Stimulated activated CD8-positive, alpha-beta memory T cell treated with anti-CD3 and anti-CD28 coated beads, Interleukin-12 subunit alpha, Interleukin-12 subunit beta, amount 100 ng/mL, for 24 hours (primary cell): ENCODE results near the gene APOC1.
A peak's percentile ranks its signal among the peaks of the same experiment; 100 is the strongest.
"Not testable (repeated sequence)": the region's sequence is repeated elsewhere in the genome, so short reads cannot be mapped to it uniquely, and the experiment has no call there.

Experiments used
- DNase-seq: peaks from one replicate; pipeline ENCODE4 v3.0.0-alpha.2; 2020; ENCODE audit errors: extremely low read depth

The APOC1 gene

DNA sequence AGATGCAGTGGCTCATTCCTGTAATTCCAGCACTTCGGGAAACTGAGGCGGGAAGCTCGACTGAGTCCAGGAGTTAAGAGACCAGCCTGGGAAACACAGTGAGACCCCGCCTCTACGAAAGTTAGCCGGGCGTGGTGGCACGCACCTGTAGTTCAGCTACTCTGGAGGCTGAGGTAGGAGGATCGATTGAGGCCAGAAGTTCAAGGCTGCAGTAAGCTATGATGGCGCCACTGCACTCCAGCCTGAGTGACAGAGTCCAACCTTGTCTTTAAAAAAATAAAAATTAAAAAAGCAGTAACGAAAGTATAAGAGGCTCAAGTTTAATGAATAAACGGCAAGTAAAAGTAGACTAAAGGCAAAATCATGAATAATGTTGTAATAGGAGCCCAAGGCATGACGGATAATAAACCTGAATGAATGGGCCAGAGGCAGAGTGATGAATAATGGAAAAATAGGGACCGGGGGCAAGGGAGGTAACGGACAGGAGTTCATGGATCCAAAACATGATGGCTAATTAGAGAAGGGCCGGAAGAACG lies 24.5 kb upstream of the APOC1 start:
- DNase-seq: no peak

DNA sequence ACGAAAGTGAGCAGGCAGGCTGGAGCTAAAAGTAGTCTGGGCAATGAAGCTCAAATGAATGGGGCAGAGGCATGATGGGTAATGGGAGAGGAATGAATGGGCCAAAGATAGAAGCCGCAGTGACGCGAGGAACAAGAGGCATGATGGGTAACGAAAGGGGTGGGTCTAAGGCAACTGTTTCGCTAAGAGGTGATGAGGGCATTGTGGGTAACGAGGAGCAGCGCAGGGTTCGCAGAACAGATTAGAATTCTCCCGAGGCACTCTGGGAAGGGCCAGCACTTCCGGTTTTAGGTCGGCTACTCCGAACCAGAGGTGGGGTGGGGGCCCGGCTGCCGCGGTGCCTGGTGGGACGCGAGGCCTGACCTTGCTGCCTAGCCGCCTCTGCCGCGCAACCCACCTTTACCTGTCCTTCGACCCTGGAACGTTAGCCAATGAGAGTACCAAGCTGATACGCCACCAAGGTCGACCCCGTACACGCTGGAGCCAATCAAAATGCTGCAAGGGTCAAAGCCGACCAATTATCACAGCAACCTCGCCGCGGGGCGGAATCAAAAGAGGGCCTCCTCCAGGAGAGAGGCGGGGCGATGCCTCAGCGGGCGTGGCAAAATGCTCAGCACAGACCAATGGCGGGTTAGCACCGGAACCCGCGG lies 23.9 kb upstream of the APOC1 start:
- DNase-seq: peak; percentile 99

GRCh38 chr19:44891016-44891882 lies 23.2 kb upstream of the APOC1 start, which contains the start of gene TOMM40:
TSS of gene TOMM40 (plus strand) at chr19:44891254. CDS start at chr19:44891416, 162 bp downstream.
- DNase-seq: no peak

DNA sequence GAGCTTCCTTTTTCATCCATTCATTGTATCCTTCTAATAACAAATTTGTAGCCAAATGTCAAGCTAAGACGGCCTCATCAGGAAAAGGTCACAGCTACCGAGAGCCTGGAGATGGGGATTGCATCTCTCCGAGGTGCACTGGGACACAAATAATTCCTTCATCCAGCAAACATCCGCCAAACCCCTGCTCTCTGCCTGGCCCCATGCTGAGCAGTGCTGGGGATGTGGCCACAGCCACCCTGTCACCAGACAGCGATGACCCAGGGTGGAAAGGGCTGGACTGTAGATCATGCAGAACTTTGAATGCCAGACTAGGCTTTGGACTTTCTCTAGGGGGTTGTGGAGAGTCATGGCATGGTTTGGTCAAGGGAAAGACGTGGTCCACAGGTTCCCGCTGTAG lies 21.5 kb upstream of the APOC1 start:
- DNase-seq: no peak

DNA sequence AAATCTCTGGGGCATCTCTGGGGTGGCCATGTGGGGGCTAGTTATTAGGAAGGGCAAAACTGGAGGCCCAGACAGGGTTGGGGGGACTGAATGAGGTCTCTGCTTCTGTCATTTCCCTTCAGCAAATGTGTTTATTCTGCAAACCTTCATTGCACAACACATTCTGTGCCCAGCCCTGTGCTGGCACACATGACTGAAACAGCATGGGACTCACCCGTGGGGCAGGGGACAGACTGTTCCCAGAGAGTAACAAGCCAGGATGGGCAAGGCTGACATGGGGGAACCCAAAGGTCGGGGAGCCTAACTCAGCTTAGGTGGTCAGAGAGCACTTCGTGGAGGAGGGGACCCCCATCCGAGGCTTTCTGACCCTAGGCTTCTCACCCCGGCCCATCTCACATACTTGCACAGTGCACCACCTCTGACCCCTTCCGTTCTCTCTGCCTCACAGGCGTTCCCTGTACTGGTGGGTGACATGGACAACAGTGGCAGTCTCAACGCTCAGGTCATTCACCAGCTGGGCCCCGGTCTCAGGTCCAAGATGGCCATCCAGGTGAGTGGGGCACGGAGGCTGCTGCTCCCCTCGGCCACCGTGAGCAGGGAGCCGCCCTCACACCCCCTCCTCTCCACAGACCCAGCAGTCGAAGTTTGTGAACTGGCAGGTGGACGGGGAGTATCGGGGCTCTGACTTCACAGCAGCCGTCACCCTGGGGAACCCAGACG lies 20.9 kb upstream of the APOC1 start:
- no peak for DNase-seq

GRCh38 chr19:44894052-44894400 lies 20.4 kb upstream of the APOC1 start:
- DNase-seq: no peak

GRCh38 chr19:44894946-44895345 lies 19.5 kb upstream of the APOC1 start:
- no peak for DNase-seq

- DNase-seq: no peak
Observed at GRCh38 chr19:44897835-44898234, 16.6 kb upstream of the APOC1 start.

GRCh38 chr19:44900328-44901244 lies 13.8 kb upstream of the APOC1 start:
- DNase-seq: no peak

GRCh38 chr19:44903216-44903601 lies 11.2 kb upstream of the APOC1 start:
- no peak for DNase-seq

- peak; percentile 46 for DNase-seq
Observed at GRCh38 chr19:44903602-44904425, 10.6 kb upstream of the APOC1 start.

GRCh38 chr19:44904426-44904994 lies 9.9 kb upstream of the APOC1 start:
- no peak for DNase-seq

DNA sequence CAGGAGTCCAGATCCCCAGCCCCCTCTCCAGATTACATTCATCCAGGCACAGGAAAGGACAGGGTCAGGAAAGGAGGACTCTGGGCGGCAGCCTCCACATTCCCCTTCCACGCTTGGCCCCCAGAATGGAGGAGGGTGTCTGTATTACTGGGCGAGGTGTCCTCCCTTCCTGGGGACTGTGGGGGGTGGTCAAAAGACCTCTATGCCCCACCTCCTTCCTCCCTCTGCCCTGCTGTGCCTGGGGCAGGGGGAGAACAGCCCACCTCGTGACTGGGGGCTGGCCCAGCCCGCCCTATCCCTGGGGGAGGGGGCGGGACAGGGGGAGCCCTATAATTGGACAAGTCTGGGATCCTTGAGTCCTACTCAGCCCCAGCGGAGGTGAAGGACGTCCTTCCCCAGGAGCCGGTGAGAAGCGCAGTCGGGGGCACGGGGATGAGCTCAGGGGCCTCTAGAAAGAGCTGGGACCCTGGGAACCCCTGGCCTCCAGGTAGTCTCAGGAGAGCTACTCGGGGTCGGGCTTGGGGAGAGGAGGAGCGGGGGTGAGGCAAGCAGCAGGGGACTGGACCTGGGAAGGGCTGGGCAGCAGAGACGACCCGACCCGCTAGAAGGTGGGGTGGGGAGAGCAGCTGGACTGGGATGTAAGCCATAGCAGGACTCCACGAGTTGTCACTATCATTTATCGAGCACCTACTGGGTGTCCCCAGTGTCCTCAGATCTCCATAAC lies 8.8 kb upstream of the APOC1 start, which contains the start of gene APOE:
Gene APOE (plus strand): TSS at position 360 of the 724 bp plus-strand sequence. CDS start 829 bp downstream, outside the sequence.
- DNase-seq: no peak

DNA sequence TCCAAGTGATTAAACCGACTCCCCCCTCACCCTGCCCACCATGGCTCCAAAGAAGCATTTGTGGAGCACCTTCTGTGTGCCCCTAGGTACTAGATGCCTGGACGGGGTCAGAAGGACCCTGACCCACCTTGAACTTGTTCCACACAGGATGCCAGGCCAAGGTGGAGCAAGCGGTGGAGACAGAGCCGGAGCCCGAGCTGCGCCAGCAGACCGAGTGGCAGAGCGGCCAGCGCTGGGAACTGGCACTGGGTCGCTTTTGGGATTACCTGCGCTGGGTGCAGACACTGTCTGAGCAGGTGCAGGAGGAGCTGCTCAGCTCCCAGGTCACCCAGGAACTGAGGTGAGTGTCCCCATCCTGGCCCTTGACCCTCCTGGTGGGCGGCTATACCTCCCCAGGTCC lies 6.8 kb upstream of the APOC1 start:
- no peak for DNase-seq

DNA sequence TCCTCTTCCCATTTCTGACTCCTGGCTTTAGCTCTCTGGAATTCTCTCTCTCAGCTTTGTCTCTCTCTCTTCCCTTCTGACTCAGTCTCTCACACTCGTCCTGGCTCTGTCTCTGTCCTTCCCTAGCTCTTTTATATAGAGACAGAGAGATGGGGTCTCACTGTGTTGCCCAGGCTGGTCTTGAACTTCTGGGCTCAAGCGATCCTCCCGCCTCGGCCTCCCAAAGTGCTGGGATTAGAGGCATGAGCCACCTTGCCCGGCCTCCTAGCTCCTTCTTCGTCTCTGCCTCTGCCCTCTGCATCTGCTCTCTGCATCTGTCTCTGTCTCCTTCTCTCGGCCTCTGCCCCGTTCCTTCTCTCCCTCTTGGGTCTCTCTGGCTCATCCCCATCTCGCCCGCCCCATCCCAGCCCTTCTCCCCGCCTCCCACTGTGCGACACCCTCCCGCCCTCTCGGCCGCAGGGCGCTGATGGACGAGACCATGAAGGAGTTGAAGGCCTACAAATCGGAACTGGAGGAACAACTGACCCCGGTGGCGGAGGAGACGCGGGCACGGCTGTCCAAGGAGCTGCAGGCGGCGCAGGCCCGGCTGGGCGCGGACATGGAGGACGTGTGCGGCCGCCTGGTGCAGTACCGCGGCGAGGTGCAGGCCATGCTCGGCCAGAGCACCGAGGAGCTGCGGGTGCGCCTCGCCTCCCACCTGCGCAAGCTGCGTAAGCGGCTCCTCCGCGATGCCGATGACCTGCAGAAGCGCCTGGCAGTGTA lies 6.2 kb upstream of the APOC1 start:
- DNase-seq: no peak

DNA sequence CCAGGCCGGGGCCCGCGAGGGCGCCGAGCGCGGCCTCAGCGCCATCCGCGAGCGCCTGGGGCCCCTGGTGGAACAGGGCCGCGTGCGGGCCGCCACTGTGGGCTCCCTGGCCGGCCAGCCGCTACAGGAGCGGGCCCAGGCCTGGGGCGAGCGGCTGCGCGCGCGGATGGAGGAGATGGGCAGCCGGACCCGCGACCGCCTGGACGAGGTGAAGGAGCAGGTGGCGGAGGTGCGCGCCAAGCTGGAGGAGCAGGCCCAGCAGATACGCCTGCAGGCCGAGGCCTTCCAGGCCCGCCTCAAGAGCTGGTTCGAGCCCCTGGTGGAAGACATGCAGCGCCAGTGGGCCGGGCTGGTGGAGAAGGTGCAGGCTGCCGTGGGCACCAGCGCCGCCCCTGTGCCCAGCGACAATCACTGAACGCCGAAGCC lies 5.6 kb upstream of the APOC1 start:
- no peak for DNase-seq

DNA sequence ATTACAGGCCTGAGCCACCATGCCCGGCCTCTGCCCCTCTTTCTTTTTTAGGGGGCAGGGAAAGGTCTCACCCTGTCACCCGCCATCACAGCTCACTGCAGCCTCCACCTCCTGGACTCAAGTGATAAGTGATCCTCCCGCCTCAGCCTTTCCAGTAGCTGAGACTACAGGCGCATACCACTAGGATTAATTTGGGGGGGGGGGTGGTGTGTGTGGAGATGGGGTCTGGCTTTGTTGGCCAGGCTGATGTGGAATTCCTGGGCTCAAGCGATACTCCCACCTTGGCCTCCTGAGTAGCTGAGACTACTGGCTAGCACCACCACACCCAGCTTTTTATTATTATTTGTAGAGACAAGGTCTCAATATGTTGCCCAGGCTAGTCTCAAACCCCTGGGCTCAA lies 4.6 kb upstream of the APOC1 start:
- no peak for DNase-seq

- DNase-seq: not testable (repeated sequence)
Observed at GRCh38 chr19:44911896-44912295, 2.5 kb upstream of the APOC1 start.
